IPS-NIHi7 (cell line): ENCODE data around the gene PHACTR2.

Experiments used
- DNase-seq: peaks from one replicate; pipeline ENCODE4 v3.0.0; 2012; ENCODE audit warnings: mixed read lengths; ENCODE audit errors: extremely low spot score

Gene PHACTR2

DNA sequence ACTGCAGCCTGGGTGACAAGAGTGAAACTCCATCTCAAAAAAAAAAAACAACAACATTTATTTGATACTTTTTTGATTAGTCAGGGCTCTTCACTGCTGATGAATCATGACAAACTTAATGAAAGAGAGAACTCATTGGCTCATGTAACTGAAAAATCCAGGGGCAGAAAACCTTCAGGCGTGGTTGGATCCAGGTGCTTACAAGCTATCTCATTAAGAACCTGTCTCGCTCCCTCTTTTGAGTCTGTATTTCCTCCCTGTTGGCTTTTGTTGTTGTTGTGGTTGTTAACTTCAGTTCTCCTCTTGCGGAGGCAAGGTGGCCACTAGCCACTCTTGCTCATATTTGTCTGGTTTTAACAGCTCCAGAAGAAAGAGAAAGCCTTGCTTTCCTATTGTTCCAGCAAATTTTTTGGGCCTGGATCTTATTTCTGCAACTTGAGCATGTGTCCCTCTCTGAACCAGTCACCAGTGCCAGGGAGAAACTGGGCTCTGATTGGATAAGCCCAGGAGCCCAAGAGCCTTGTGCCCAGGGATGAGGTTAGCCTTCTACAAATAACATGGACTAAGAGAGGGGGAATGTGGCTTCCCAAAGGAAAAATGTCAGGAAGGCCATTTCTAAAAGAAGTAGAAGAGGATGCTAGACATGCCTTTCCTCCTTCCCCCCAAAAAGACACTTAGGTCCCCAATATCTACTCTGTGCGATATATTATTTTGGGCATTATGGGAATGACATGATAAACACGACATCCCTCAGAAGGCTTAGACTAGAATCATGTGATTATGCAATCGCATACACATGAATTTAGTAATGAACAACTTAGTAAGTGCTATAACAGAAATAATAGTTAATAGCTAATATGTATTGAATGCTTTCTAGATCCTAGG, 64.5 kb downstream of the PHACTR2 start:
- DNase-seq = no peak

DNA sequence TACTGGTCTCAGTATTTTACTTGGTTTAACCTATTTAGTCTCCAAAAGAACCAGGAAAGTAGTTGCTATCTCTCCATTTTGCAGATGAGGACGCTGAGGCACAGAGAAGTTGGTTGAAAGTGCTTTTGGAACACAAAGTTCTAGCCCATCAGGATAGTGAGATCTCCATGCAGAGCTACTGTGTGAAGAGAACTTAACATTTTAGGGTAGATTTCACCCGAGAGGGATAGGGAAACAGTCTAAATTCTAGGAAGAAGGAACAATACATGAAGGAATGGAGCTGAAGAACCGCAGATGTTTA, 65.1 kb downstream of the PHACTR2 start:
- DNase-seq = no peak

DNA sequence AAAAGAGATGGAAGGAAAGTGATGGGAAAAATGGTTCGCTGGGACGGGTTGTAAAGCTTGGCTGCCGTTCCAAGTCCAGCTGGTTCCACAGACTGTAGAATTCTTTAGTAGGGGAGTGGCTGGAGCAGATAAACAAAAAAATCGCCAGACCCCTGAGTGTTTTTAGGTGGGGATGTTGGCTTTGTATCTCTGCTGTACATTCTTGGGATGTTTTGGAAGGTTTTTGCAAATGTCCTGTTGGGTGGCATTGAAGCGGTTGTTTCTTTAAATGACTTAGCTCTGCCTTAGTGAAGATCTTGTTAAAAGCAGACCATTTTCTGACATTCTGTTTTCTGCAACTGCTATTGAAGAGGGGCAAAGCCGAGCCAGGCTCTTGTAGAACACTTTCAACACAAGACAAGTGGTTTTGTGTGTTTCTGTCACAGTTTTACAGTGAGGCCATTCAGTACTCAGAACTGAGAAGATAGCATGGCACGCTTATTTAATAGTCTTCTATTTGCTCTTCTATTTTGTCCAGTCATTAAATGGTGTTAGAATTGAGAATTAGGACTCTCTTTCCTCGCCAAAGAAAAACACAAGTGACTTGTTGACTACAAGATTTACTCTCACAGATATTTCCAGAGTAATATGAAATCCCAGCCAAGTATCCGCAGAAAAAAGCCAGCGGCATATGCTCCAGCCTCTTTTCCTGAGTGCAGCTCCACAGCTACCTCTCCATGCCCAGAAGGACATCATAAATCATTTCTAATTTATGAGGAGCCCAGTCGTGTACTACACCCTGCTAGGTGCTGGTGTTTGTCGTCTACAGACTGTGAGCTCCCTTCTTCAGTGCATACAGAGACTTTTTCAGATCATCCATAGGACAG, 65.8 kb downstream of the PHACTR2 start:
- DNase-seq = no peak

DNA sequence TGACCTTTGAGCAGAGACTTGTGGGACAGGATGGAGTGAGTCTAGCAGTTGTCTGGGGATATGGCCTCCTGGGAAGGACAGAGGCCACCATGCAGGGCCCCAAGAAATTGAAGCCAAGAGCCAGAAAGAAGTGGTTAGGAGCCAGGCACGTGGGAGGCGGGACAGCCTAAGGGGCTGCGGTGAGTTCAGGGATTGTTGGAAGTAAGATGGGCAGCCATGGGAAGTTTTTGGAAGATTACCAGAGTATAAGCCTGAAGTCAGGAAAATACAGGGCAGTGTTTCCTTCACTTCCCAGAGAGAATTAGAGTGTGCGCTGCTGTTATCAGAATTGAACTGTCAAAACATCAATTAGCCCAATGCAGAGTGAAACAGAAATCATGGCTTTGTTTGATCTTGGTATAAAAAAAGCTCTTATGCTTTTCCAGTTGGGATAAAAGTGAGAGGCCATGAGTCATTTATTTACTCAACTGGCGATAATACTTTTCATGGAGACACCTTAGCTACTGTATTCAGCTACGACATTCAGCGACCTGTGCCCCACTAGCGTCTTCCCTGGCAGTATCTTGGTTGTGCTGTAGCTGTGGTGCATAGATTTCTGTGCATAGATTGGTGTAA, 66.9 kb downstream of the PHACTR2 start:
- DNase-seq = no peak

DNA sequence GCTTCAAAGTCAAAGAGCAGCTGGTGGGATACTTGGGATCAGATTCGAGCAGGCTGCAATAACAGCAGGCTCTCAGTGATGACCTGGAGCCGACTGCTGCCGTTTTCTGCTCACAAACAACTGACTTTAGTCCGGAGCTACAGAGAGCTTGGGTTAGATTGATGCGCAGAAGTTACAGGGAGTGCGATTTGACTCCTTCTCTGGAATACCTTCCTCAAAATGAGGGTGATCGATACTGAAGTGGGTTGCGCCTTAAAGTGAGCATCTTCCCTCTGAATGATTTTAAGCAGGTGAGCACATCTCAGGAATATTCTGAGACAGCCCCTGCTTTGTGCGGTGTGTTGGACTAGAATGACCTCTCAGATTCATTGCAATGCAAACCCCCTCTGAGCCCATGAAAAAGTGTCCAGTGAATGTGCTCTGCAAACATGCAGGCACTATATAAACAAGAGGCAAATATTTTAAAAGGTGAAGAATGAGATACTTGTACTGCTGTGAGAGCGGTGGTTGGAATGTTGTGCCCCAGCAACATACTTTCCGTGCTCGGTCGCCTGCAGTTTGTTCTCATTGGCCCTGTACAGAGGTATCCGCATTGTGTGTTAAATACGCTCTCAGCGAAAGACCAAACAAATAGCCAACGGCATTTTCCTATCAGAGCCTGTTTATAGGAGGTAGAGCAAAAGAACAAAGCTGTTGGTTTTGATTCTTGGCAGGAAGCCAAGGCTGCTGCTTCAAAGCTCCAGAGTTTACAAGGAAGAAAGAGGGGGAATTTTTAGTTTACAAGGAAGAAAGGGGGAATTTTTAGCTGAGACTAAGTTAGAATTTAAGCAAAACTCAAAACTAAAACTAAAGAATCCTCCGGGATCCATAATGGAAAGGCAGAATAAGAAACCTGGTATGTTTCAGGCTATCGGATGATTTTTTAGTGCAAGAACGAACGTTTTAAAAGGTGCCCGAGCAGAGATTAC, 67.7 kb downstream of the PHACTR2 start:
- DNase-seq = no peak

DNA sequence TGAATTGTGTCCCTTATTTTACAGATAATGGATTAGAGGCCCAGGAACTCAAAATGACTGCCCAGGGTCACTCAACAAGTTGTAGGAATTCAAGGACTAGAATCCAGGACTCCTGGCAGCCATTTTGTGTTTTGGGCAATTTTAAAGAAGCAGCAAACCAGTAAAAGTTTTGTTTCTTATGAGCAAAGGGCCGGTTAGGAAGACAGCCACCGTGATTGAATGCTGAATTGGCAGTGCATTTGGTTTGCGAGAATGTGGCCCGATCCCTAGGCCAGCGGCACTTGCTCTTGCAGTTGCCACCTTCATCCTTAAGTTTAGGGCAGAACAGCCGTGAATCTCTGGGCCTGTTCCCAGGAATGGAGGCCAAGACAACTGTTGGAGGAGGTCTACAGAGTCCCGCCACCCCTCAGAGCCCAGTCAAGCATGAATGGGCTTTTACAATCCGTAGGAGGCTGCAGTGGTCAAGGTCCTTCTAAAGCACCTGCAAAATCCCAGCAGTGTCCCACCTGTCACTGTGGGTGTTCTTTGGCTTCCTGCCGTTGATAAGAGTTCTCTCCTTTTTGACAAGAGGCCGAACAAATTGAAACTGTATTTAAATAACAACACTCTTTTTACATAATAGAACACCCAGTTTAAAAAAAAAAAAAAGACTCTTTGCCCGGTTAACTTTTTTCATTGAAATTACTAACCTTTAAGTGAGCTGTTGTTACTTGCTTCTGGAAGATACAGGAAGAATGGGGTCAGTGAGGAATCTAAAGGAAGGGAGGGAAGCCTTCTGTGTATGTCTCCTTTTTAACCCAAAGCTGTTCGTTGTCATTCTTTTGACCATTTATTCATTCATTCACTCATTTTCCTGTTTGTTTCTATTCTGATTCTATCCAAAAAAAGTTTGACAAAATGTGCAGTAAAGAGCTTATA, 68.7 kb downstream of the PHACTR2 start:
- peak; percentile 70 for DNase-seq

DNA sequence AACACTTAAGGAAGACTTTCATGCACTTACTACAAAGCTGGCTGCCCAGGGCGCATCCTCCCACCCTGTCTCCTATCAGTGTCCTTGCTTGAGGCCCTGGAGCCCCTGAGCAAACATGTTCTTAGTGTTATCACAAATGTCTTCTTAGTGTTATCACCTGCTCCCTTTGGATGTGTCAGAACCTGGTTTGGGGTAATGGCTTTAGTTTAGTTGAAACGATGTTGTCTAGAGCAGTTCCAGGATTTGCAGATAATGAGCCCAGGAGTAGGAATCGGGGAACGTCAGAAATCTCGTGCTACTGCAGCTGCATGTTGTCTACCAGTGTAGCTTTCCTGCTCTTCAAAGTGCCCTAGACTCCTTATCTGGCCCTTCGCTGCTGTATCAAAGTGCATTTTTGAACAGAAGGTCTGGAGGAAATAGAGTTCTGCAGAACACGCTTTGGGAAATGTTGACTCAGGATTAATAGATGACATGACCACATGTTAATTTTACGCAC, 69.6 kb downstream of the PHACTR2 start:
- peak; percentile 42 for DNase-seq

DNA sequence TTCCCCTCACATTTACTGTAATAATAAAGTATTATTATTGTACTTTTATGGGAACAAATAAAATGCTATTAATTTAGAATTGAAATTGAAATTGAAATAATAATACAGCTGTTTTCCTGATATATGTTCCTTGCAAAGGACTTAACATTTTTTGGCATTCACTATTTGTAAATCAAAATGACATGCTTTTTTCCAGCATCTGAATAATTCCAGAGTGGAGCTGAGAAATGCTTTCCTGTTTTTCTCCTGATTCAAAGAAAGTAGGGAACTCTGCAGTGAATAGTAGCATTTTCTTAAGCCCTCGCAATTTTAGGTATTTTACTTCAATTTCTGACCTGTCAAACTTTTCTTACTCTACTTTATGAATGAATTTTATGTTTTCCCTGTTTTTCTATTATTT, 72.1 kb downstream of the PHACTR2 start:
- DNase-seq = no peak

DNA sequence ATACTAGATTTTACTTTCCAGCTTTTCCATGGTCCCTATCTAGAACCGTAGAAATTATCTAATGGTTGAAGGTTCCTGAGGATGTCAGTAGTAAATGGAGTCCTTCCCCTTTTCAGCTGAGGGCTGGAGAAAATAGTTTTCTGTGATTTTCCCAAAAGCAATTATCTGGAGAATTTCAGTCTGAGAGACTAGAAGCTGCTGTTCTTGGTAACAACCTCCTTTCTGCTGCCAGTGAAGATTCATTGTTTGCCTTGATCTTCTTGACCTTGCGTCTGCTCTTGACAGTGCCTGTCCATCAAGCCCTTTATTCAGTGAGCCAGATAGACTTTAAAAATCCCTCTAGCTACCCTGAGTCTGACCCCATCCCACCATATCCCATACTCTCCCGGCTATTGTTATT, 73.1 kb downstream of the PHACTR2 start:
- DNase-seq = no peak

DNA sequence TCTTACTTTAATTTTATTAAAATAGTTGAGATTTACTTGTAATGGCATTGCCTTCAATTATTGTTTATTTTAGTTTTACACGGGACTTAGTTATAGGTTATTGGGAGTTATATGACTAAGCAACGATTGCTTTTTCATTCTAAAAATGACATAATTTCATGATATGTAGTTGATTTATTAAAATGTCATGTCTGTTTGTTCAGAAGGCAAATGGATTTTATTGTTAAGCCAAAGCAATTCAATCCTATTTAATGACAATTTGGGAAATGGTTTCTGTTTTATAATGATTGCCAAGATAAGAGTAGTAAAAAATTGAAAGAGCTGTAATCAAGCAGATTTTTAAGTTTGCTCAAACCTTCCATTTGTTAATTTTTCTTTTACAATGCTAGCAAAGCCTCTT, 74.7 kb downstream of the PHACTR2 start:
- no peak for DNase-seq

DNA sequence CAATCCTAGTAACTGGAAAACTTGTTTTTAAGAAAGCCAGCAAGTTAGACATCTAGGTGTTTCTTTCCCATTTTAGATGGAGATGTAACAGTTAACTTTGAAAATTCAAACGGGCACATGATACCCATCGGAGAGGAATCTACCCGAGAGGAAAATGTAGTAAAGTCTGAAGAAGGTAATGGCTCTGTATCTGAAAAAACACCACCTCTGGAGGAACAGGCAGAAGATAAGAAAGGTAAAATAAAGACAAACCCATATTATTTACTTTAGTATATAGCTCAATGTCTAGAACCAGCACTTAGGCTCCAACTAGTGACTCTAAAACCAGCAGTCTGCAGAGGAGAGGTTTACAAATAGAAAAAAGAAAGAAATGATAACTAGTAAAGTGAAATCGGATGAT, 75.9 kb downstream of the PHACTR2 start:
- DNase-seq = no peak

DNA sequence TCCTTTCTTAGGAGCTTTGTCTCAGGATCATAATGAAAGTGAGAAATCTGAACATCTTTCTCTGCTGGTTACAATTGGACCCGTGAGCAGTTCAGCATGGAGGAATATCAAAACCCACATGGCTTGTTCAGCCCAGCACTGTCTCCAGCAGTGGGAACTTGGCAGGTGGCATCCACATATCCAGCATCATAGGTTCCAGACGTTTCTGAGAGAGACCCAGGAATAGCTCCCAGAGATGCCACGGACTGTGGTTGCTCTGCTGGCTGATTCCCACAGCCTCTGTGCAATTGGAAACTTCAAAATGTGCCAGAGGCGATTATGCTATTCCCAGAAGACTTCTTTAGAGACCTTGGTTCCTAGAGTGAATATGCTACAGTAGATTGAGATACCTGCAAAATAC, 76.4 kb downstream of the PHACTR2 start:
- DNase-seq = no peak

DNA sequence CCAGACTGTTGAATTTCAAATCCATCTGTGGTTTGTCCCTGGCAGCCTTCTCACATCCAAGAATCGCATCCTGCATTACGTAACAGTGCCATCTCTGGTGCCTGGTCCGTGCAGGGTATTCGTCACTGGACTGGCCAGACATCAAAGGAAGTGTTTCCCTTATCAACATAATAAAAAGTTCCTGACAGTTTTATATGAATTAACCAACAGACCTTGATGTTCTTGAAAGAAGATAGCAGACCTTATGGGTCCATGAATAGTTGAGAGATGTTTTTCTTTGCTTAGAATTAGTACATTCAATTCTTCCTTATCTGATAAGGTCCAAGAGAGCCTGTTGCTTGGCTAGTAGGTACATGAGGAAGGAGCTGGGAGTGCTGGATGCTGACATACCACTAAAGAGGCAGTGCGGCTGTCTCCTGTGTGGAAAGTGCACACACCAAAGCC, 77.6 kb downstream of the PHACTR2 start:
- no peak for DNase-seq

DNA sequence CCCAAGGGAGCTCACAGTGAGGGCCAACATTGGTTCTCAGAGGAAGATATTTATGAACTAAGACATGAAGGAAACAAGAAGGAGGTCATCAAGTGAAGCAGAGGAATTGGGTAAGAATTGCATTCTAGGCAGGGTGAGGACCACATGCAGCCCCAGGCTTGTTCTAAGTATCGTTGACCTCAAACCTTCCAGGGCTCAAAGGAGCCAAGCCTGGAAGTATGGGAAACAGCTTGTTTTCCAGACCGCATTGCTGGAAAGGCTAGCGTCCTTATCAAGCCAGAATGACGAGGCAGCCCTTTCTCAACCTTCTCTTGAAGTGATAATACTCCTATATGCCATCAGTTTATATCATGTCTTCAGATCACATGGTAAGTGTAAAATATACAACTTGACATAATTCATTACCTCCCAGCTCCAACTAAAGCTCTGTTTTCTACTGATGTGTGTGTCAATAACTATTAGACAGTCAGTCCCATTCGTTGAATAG, 79.6 kb downstream of the PHACTR2 start:
- DNase-seq = no peak

DNA sequence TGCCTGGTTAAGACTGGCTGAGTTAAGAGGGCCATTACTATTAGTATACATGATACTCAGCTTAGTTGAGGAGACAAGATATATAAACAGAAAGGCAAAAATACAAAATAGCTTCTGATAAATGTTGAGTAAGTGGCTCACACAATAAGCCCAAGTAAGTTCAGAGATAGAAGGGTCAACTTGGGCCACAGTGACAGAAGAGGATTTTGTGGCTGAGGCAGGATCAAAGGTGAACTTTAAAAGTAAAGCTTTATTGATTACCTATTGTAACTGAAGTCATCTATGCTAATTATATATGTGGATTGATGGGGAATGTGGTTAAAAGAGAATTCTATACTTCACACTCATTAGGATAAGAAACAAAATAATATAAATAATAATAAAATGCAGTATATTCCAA, 80.8 kb downstream of the PHACTR2 start:
- DNase-seq = no peak

DNA sequence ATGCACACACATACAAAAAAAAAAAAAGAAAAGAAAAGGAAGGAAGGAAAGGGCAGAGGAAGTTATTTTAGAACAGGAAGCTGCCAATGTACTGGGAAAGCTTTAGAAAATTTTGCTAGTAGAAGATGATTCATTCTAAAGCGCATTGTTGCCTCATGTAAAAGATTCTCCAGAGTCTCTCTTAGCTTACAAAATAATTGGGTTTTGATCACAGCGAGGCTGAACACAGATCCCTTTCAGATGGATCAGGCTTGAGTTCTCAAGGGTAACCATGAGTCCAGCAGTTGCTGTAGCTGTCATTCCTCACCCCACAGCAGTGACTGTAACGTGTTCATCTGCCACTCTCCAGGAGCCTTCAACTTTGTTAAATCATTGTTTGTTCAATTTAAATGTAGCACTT, 81.9 kb downstream of the PHACTR2 start:
- no peak for DNase-seq

DNA sequence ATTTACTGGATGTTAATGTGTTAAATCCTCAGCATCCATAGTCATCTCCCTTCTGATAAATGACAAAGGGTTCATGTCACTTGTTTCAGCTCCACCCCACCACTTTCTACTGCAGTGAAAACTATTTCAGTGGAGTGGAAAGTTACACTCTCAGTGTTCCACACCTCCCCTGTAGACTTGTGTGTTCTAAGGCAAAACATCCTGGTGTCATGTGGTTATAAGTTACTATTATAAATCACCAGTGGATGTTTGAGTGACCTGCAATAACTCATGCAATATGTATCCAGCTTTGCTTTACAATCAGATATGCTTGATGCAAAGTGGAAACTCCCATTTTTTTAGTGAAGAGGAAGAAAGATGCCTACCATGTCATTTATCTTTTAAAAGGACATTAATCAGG, 83.3 kb downstream of the PHACTR2 start:
- DNase-seq = no peak

DNA sequence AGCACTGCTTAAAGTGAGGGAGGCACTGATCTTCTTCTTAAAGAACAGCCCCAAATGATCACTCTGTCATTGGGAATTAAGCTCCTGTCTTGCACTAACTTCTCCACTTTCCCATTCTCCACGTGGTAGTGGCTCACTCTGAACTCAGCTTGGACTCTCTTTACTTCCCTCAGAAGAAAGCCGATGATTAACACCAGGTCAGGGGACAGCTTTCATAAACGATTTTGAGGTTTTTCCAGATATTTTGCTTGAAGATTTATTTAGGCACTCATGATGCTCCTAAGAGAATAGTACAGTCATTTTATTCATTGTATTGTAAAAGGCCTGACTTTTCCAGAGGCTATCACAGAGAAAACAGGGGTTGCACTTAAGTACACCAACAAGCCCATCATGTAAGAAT, 84.4 kb downstream of the PHACTR2 start:
- DNase-seq = no peak

DNA sequence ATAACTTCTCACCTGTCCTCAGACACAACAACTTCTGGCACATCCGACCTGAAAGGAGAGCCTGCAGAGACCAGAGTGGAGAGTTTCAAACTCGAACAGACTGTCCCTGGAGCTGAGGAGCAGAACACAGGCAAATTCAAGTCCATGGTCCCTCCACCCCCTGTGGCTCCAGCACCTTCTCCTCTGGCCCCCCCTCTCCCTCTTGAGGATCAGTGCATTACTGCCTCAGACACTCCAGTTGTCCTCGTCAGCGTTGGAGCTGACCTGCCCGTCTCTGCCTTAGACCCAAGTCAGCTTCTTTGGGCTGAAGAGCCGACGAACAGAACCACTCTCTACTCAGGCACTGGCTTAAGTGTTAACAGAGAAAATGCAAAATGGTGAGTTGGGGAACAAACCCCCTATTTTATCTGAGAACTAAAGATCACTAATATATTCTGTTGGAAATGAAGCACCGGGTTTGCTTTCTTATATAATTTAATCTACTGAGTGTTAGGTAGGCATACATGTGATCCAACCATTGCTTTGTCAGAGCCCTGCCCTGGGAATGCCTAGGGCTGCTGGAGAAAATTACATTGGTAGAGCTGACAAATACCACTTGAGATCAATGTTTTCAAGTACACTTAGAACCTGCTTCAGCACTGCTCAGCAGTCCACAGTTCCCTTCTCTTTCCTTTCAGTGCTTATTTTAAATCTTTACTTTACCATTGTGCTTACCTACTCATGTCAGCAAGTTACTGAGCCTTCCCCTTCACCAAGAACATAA, 87.8 kb downstream of the PHACTR2 start:
- DNase-seq = no peak
